Placental epithelial cell (primary cell): Measurements from ENCODE around the gene VKORC1L1. TPM values are rescaled to one million over a fixed set of nuclear protein-coding genes. Genes with fewer than 3 reads are reported as not detected.

ENCODE experiments used
- small RNA-seq: library from RNA; depleted of rRNA; stranded (forward); fragments of <200 nt; gene quantifications from one replicate; pipeline ENCODE3, GENCODE V24; 2012
- total RNA-seq: library from RNA; depleted of rRNA; stranded (reverse); fragments of >200 nt; gene quantifications from 2 replicates; pipeline ENCODE4 v1.2.3, GENCODE V29; 2012

The VKORC1L1 gene
- total RNA-seq: 11.8 and 12.9 TPM in 2 replicates

GRCh38 chr7:65872776-65873581 is at the start of gene VKORC1L1:
Gene VKORC1L1, plus strand, starts transcription at chr7:65873074. Its CDS starts 298 bp downstream, at chr7:65873372.

GRCh38 chr7:65981965-65982792 is 109.3 kb downstream of the VKORC1L1 start, which contains the start of gene GUSB:
Gene GUSB, minus strand, starts transcription at chr7:65982213. Its CDS starts 30 bp downstream, at chr7:65982183.

Small RNA genes lying within 50 kb of the gene (small RNA-seq; reads per million reads assigned to genes)
- gene AC073261.1: not detected
- not detected for gene RNU6-973P

Other genes starting within 250 kb of the VKORC1L1 start
- gene GUSB, start 109.1 kb downstream of the VKORC1L1 start, total RNA-seq: 21.1 and 28.3 TPM in 2 replicates
- 32.2 and 52.3 TPM in 2 replicates for gene ASL, start 202.7 kb downstream of the VKORC1L1 start, total RNA-seq
- gene CRCP, start 241.8 kb downstream of the VKORC1L1 start, total RNA-seq: 30.6 and 38.1 TPM in 2 replicates